Lung (tissue), 12 donors: ENCODE measurements around the gene FCRL6. TPM values are rescaled to one million over a fixed set of nuclear protein-coding genes. Genes with fewer than 3 reads are reported as not detected.

ENCODE experiments used
- ATAC-seq: fragments of 200-7000 bp; cut with Tn5 transposase; one replicate; pipeline ENCODE4 v1.9.1; 2020; ENCODE audit warnings: moderate number of reproducible peaks; ENCODE audit not compliant: insufficient read depth, low FRiP score
- DNase-seq, 3 donors: peaks; one replicate each; pipeline ENCODE4 v3.0.0-alpha.2; 2013 to 2017
- H3K27ac ChIP-seq, 2 donors: one replicate each; pipeline ENCODE4 v1.5.1; 2013; ENCODE audit warnings: mild to moderate bottlenecking in 2 of 2, moderate library complexity in 2 of 2, control low read depth in 1 of 2, inconsistent platforms in 1 of 2, low read depth in 1 of 2, low read length in 1 of 2
- H3K27me3 ChIP-seq, 3 donors: one replicate each; pipeline ENCODE4 v1.5.1; 2013; ENCODE audit warnings: low read length in 2 of 3; ENCODE audit not compliant: control insufficient read depth in 3 of 3, insufficient read depth in 3 of 3
- H3K36me3 ChIP-seq, 4 donors: one replicate each; pipeline ENCODE4 v1.5.1; 2013; ENCODE audit warnings: low read length in 4 of 4, mild to moderate bottlenecking in 1 of 4, moderate library complexity in 1 of 4; ENCODE audit not compliant: control insufficient read depth in 4 of 4, insufficient read depth in 4 of 4
- H3K4me1 ChIP-seq, 5 donors: one replicate each; pipeline ENCODE4 v1.5.1; 2013; ENCODE audit warnings: low read length in 5 of 5, mild to moderate bottlenecking in 2 of 5, moderate library complexity in 1 of 5; ENCODE audit not compliant: control insufficient read depth in 5 of 5, insufficient read depth in 5 of 5
- H3K4me3 ChIP-seq: one replicate; pipeline ENCODE4 v1.5.1; 2013; ENCODE audit warnings: mild to moderate bottlenecking, control low read depth, moderate library complexity
- H3K9ac ChIP-seq, 2 donors: one replicate each; pipeline ENCODE4 v1.5.1; 2013; ENCODE audit warnings: low read length in 2 of 2, control low read depth in 1 of 2; ENCODE audit not compliant: insufficient read depth in 1 of 2
- H3K9me3 ChIP-seq, 4 donors: one replicate each; pipeline ENCODE4 v1.5.1; 2013; ENCODE audit warnings: low read length in 3 of 4, mild to moderate bottlenecking in 1 of 4, moderate library complexity in 1 of 4; ENCODE audit not compliant: control insufficient read depth in 4 of 4, insufficient read depth in 3 of 4
- WGBS, 2 donors: extraction: QIAGEN DNeasy Blood & Tissue Kit; methylation state at CpG; one replicate each; pipeline ENCODE4 v1.1.7; 2013; 5-methylcytosine and 5-hydroxymethylcytosine counted together
- polyA plus RNA-seq, 2 donors: library from polyadenylated mRNA; stranded (reverse); fragments of 200-250 nt; gene quantifications; one replicate each; pipeline ENCODE4 v1.2.1, GENCODE V29; 2013
- total RNA-seq, 2 donors: library from RNA; depleted of rRNA in 1 of 2; stranded (reverse); fragments of >200 nt in 1 of 2; gene quantifications; one replicate each; pipeline ENCODE4 v1.2.1, GENCODE V29; 2014 to 2021
- TF ChIP-seq, protein P1 (sequence below): IDR thresholded peaks from 2 replicates; pipeline ENCODE4 v1.5.1; 2012; ENCODE audit warnings: mild to moderate bottlenecking; ENCODE audit errors: control extremely low read depth, extremely low read depth
- donor health status: control.
- donor health status: control.
- donor health status: Bipolar disorder and iron deficiency.
- donor health status: healthy.
- donor health status: DM: yes; HTN: yes; CAD: no.

Gene FCRL6
- total and polyA plus RNA-seq, 4 donors: 0.55 to 0.82 (median 0.71) TPM

GRCh38 chr1:159859767-159860322 lies 57.7 kb downstream of the FCRL6 start:
- WGBS, 2 donors: 79% methylated on average over 7 of the region's 7 CpGs
- Histone ChIP-seq H3K4me3 (no peak overlapping the region), H3K27ac (no peak overlapping the region), H3K36me3 (no peaks in the 10 kb centered on the region), H3K9ac (no peak overlapping the region), H3K9me3 (no peaks in the 10 kb centered on the region), H3K4me1 (peaks cover 0 to 5% (median 3%) of the 10 kb centered on the region in 5 donors), H3K27me3 (no peaks in the 10 kb centered on the region)
- TF ChIP-seq, protein P1, sequence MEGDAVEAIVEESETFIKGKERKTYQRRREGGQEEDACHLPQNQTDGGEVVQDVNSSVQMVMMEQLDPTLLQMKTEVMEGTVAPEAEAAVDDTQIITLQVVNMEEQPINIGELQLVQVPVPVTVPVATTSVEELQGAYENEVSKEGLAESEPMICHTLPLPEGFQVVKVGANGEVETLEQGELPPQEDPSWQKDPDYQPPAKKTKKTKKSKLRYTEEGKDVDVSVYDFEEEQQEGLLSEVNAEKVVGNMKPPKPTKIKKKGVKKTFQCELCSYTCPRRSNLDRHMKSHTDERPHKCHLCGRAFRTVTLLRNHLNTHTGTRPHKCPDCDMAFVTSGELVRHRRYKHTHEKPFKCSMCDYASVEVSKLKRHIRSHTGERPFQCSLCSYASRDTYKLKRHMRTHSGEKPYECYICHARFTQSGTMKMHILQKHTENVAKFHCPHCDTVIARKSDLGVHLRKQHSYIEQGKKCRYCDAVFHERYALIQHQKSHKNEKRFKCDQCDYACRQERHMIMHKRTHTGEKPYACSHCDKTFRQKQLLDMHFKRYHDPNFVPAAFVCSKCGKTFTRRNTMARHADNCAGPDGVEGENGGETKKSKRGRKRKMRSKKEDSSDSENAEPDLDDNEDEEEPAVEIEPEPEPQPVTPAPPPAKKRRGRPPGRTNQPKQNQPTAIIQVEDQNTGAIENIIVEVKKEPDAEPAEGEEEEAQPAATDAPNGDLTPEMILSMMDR: no peak
- ATAC-seq (no peak), DNase-seq (no peak)

- WGBS, 2 donors: 62 to 71% methylated on average over 3 of the region's 3 CpGs
- DNase-seq: no peak
Observed at GRCh38 chr1:159860456-159860855, 58.3 kb downstream of the FCRL6 start.

DNA sequence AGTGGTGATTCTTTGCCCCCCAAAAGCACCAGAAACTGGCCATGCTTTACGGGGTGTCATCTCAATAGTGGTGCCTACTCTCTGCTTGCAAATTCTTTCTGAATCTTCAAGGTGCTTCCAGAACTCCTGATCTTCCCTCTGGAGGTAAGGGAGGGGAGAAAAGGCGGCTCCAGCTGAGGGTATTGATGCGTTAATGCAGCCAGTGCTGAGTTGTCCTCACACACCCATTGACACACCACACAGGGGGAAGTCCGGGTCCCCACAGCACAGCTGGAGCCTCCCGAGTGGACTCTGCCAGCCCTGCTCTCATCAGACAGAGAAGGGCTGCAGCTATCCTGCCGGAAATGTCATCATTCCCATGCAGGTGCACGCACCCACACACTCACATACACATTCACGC lies 59.1 kb downstream of the FCRL6 start:
- DNase-seq (no peak), ATAC-seq (no peak)
- Histone ChIP-seq H3K9me3 (no peaks in the 10 kb centered on the region), H3K9ac (no peak overlapping the region), H3K4me3 (no peak overlapping the region), H3K27me3 (no peaks in the 10 kb centered on the region), H3K27ac (no peak overlapping the region), H3K36me3 (no peaks in the 10 kb centered on the region), H3K4me1 (peaks cover 0 to 3% (median 0%) of the 10 kb centered on the region in 5 donors)
- 74 to 83% methylated on average over 8 of the region's 8 CpGs for WGBS, 2 donors
- TF ChIP-seq, protein P1: no peak

More at GRCh38 chr1:159860456-159860855, 58.3 kb downstream of the FCRL6 start:
- H3K9me3 ChIP-seq: no peaks in the 10 kb centered on the region
- peaks cover 0 to 4% (median 0%) of the 10 kb centered on the region in 5 donors for H3K4me1 ChIP-seq
- H3K9ac ChIP-seq: no peak overlapping the region
- H3K36me3 ChIP-seq: no peaks in the 10 kb centered on the region
- TF ChIP-seq, protein P1: no peak
- H3K27me3 ChIP-seq: no peaks in the 10 kb centered on the region
- H3K4me3 ChIP-seq: no peak overlapping the region
- ATAC-seq: no peak
- H3K27ac ChIP-seq: no peak overlapping the region

GRCh38 chr1:159862031-159862430 lies 59.9 kb downstream of the FCRL6 start:
- TF ChIP-seq, protein P1: no peak
- Histone ChIP-seq H3K9me3 (no peaks in the 10 kb centered on the region), H3K27ac (no peak overlapping the region), H3K36me3 (no peaks in the 10 kb centered on the region), H3K9ac (no peak overlapping the region), H3K4me3 (no peak overlapping the region), H3K27me3 (no peaks in the 10 kb centered on the region), H3K4me1 (peaks cover 0 to 3% (median 0%) of the 10 kb centered on the region in 5 donors)
- 88 to 94% methylated on average over 5 of the region's 5 CpGs for WGBS, 2 donors
- no peak for ATAC-seq
- no peak for DNase-seq
